Measurements from ENCODE around the gene KCNIP1.

The KCNIP1 gene

DNA sequence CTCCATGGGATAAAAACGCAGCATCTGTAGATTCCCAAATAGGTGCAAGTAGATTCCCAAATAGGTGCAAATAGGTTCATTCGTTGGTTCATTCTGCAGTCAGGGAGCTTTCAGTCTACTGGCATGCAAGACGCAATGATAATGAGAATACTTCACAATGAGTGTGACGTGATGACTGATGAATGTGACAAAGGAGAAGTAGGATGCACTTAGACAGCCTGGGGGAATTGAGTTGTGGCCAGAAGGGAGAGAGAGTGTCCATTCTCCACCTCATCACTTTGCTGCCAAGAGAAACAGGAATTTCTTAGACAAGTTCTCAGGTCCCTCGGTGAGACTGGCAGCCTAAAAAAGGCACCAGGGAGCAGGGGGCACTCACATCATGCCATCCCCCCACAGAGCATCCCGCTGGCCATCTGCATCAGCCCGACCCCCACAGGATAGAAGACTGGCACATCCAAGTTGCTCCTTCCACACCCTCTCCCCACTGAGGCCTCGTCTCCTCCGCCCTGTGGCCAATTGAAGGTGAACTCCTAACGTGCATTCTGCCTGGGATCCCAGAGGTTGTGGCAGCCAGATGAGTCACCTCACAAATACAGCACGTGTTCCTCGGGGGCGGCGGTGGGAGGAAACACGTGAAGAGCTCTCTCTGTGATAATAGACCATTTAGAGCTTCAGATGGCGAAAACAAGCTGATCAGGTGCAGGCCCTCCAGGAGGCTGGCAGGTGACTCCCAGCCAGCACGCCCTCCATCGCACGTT, 19.9 kb upstream of the KCNIP1 start:
- DNase-seq = no peak

DNA sequence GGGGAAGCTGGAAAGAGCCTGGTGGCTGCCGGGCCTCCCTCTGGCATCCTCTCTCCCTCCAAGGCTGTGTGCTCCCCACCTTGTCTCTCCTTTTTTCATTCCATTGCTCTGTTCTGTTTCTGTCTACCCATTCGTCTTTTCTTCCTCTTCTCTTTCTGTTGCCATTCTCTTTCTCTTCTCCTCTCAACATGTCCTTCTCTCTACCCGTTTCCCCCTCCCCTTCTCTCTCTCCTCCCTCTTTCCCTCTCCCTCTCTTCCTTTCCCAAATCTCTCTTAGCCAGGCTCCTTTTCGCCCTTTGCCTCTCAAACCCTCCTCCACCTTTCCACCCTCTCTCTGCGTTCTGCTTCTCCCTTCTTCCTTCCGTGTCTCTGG, 19.4 kb upstream of the KCNIP1 start:
- DNase-seq = no peak

DNA sequence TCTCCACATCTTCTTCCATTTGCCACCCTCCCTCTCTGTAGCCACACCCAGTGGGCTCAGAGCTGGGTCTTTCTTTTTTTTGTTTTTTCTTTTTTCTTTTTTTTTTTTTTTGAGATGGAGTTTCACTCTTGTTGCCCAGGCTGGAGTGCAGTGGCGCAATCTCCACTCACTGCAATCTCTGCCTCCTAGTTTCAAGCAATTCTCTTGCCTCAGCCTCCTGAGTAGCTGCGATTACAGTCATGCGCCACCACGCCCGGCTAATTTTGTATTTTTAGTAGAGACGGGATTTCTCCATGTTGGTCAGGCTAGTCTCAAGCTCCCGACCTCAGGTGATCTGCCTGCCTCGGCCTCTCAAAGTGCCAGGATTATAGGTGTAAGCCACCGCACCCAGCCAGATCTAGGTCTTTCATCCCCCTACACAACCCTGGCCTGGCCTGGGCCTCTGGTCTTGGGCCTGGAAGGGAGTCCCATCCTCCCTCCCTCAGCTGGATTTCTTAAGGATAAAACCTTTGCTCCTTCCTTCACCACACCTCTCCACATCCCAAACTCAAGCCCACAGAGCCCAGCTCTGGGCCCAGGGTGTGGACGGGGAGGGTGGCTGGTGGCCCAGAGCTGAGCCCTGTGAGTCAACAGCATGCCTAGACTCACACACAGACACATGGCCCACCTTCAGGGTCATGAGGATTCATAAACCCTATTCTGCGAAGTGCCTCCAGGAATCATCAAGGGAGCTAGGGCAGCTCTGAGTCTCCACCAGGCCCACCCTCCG, 18.8 kb upstream of the KCNIP1 start:
- DNase-seq = no peak

DNA sequence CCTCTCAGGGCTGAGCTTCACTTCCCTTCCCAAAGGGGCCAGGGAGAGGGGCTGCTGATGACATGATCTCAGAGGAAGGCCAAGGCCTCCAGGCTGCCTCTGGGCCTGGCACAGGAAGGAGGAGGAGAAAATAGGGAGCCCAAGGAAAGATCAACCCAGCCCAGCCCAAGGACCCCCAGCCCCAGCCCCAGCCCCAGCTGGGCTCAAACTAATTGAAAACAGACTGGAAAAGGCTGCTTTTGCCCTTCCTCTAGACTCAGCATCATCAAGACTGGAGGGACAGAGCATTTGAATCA, 18.3 kb upstream of the KCNIP1 start:
- DNase-seq = no peak

DNA sequence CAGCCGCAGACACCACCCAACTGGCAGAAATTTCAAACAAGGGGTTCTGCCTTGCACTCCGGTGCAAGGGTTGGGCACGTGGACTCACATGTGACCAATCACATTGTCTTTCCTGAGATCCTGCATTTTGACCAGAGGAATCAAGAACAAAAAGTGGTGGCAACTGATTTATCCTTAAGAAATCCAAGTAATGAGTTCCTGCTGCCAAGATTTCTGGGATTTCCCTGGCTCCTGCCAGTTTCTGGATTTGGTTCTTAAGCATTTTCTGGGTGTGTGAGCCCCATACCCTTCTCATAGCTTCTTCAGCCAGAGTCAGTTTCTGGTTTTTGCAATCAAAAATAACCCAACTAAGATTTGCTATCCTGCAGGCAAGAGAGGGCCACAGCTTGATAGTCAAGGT, 17.4 kb upstream of the KCNIP1 start:
- DNase-seq = no peak

DNA sequence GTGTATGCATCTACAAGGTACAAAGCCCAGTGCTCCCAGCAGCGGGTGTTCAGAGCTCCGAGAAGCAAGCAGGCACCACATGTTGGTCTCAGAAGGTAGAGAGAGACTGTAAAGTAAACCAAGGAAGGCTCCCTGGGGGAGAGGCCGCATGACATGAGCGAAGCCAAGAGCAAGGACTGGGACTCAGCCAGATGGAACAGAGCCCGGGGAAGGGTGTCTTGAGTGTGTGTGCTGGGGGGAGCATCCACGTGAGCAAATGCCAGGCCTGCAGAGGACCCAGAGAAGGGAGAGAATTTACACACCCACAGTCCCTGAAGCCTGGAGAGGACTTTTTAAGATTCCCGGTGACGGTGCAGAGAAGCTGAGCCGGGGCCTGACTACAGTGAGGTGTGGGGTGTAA, 15.2 kb upstream of the KCNIP1 start:
- no peak for DNase-seq

DNA sequence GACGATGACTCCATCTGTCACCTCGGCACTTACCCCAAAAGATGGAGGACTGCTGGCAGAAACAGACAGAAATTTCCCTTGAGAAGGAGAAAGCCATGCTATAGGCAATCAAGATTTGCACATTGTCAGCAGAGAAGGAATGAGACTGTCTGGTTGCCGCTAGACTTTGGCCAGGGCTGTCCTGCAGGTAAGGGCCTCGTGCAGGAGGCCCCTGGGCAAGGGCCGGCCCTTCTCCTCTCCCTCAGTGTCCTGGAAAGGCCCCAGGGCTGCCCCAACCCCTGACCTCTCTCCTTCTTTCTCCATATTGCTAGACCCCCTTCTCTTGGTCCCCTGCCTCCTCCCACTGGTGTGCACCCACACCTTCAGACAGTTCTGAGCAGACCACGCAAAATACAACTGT, 14.6 kb upstream of the KCNIP1 start:
- no peak for DNase-seq

DNA sequence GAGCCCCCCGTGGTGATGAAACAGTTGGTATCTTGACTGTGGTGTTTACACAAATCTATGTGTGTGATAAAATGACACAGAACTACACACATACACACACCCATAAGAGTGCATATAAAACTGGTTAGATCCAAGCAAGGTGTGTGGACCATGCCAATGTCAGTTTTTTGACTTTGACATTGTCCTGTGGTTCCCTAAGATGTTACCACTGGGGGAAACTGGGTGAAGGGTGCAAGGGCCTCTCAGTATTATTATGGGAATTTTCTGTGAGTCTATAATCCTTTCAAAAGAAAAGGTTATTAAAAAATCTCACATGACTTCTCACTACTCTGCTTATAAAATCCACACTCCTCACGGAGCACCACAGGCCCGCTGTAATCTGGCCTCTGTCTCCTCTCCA, 13.4 kb upstream of the KCNIP1 start:
- DNase-seq = no peak

DNA sequence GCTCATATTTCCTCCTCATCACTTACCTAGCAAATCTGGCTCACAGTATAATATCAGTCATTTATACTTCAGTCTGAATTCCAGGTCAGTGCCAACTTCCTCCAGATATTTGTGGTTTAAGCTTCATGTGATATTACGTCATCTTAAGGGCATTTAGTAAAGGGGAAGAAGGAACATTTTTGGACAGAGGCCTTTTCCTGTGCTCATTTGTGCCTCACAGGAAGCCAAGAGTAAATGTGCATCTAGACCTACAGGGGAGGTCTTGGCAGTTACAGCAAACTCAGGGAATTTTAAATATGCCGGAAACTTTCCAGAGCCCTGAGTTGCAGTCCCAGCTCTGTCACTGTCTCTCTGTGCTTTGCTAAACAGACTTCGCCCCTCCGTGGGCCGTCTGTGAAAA, 12.3 kb upstream of the KCNIP1 start:
- no peak for DNase-seq

DNA sequence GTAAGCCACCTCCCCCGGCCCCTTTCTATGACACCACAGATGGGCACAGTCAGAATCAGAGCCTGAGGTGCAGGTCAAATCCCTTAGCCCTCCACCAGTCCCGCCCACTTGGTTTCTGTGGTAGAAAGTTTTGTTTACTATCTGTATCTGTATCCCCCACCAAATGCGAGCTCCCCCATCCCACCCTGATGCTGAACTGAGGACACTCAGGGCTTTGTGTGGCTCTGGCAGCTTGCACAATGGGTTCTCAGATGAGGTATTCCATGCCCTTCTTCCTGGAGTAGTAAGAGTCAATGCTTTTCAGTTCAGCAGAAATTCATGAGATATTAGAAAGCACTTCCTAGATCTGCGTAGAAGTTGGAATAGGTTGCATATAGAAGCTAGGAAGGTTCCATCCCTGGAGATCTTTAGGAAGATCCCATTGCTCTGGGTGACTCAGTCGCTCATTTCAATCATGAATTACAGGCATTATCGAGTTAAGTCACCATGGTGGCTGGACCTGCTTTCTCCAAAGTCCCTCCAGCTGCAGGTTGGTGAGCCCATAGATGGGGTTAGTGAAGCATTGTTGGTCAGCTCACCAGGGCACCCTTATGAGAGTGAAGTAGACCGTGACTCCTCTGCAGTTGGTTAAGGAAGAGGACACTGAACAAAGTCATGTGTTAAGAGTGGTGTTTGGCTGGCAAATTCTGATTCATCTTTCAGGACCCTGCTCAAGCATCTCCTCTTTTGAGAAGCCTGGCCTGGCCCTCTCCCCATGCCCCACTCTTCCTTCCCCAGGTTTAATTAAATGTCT, 10.6 kb upstream of the KCNIP1 start:
- DNase-seq = no peak

DNA sequence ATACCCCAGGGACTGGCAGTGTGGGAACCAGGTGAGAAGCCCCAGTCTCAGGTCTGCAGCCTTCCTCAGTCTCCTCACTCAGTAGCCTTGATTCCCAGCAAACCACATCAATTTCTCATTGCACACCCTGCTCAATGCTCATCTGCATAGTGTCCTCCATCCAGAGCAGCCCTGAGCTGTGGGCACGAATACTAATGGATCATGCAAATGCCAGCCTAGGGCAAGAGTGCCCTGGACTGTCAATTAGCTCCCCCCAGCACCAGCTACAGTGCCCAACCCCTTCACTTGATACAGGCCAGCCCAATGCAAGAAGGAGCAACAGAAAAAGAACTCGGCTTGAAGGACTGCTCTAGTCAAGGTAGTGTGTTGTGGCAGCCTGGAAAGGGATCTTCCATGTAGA, 9.8 kb upstream of the KCNIP1 start:
- DNase-seq = no peak

DNA sequence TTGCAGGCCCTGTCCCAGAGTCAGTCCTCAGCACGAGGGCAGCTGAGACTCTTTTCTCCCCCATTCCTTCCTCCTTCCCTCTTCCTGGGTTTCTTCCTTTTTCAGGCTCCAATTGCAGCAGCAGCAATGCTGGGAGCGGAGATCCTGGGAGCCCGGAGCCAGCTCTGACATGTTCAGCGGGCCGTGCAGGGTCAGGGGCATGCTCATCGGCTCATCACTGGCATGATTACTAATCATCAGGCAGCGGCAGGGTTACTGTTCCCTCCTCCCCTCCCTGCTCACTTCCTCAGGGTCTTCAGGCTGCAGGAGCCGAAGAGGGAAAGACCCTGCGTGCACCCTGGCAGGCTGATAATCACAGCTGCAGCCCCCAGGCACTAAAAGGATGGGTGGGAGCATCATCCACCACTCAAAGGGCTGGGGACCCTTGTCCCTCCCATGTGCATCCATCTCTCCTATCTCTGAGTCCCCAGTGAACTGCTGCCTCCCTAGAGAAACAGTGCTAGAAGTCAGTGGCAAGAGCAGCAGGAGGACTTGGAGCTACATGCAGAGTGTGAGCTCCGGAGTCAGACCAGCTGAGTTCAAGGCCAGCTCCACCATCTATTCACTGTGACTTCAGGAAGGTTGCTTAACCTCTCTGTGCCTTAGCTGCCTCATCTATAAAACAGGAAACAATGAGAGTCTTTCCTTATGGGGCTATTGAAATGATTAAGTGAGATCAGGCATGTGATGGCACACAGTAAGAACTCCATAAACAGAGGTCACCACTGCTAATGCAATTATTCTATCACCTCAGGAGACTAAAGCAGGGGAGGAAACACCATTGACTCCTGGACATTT, 7.8 kb upstream of the KCNIP1 start:
- DNase-seq = no peak

DNA sequence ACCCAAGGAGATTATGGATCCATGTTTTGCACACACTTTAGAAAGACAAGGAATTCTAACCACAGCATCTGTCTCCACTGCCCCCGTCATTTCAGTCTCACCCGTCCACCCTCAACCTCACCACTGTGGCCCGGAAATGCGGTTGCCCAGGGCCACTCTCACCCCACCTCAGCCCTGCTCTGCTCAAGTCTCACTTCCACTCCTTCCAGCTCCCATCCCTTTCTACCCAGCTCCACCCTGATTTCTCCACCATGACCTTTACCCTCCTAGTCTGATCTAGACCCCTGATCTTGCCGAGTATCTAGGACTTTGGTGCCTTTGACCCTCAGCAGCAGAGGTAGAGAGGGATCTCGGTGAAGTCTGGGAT, 7.2 kb upstream of the KCNIP1 start:
- DNase-seq = no peak

DNA sequence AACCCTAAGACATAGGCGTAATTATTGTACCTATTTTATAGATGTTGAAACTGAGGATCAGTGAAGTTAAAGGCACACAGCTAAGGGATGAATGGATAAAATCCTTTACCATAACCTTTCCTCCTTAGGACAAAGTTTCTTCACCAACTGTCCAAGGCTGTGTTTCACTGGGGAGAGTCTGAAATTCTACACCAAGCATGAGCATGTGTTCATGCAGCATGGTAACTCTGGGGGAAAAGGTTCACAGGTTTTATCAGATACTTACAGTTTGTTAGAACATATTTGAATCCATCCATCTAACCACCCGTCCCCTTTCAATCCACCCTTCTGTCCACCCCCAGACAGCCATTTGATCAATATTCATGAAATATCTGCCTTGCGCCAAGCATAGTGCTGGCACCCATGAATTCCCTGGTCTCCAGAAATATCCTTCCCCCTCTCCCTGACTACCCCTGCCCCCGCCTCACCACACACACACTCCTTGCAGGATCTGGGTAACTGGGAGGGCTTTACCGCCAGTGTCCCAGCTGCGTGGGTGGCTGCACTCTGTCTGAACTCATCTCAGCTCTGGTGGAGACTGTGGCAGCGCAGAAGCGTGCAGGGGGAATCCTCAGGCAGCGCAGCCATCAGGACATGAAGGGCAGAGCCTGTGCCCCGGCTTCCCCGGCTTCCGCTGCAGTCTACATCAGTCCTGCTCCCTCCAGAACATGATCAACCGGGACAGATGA, 6.3 kb upstream of the KCNIP1 start:
- DNase-seq = no peak

DNA sequence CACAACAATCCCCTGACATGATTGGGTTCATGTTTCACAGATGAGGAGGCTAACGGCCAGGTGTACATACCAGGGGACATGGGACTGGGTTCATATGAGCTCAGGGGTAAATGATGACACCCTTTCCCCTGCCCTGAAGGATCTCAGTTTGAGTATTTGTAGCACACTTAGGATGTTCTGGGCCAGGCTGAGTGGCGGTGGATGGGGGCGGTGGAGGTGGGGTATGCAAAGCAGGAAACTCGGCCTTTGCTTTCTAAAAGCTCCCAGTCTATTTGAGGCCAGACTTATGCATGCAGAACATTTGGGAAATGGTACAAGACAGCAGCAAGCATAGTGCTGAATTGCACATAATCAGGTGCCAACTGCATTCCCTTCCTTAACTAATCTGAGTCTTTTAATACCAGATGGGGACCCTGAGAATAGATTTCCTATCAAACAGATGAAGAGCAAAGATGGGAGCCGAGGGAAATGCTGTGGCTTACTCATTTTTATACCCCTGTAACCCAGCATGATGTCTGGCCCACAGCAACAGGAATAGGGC, 4.9 kb upstream of the KCNIP1 start:
- no peak for DNase-seq

DNA sequence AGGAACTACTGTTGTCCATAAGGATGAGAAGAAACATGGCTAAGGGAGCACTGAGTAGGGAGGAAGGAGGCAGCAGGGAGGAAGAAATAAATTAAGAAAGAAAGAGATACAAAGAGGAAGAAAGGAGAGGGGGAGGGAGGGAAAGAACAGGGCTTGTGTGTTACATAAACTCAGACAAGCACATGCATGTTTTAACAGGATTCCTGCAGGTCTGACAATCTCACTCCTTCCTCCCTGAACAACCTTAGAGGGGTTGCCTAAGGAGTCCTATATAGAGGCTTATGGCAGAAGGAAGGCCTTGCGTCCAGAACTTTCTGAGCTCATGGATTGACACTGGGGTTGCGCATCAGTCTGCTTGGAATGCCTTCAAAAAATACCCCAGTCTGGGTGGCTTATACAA, 4.2 kb upstream of the KCNIP1 start:
- no peak for DNase-seq

DNA sequence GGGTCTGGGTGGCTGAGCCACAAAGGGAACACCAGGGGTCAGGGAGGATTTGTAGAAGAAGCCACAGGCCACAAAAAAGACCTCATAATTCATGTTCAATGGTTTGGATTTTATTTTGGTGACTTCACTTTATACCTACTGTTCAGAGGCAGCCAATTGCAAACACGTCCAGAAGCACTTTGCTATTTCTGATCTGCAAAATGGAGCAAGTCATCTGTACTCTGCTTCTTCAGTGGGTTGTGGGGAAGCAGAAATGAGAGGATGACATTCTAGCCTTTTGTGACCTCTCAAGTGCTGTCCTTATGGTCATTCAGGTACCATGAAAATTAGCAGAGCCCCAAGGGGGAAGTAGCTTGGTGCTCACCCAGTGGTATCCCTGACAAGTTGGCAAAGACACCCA, 2.5 kb upstream of the KCNIP1 start:
- no peak for DNase-seq

DNA sequence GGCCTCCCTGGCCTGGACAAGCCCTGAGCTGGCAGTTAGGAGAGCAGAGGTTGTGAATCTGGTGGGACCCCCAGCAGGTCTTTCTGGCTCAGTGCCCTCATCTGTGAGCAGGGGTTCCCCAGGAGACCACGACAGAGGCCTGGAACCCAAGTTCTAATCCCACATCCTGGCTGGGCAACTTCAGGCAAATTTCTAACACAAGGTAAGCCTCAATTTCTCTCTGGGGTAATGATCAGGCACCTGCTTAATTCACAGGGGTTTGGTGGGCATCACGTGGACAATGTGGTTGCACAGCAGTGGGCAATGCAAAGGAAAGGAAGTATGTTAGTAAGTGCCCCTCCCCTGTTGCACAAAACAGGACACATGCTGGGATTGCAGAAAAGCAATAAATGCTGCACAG, 1.9 kb upstream of the KCNIP1 start:
- DNase-seq = no peak

DNA sequence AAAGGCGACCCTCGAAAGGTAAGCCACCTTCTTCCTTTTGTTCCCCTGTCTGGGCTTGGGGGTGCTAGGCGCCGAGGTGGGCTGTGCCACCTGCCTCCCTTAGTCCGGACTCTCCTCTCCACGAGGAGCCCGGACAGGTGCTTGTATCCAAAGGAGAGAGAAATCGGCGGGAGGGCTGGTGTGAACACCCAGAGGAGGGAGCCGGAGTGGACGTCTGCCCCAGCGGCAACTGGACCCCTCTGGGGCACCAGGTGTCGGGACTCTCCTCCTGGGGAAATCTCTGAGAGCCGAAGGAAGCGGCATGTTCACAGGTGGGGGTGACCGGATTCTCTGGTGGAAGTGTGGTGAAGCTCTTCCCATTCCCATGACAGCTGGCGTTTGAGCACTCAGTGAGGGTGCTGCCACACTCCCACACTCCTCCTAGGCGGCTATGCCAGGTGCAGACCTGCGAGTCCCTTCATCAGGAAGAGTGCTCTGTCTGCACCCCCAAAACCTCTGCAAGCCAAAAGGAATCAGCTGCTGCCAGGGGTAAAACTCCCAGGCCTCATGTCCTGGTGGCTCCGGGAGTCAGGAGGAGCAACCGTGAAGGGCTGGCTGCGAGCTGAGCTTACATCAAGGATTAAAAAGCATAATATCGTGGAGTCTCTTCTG, 921 bp downstream of the KCNIP1 start:
- DNase-seq = no peak

DNA sequence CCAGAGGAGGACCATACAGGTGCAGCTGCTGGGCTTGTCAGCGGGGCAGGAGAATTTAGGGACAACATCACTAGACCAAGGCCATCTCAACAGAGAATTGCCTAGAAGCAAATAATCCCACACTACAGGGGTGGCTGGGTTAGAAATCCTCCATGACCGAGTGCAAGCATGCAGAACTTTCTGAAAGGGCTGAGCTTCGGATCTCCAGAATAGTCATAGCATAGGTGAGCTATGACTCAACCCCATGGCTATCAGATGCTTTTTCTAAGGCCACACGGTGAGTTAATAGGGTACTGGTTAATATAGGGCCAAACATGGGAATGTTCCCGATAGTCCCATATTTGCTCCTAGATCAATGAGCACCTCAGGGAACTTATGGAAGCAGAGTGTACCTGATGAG, 4.2 kb downstream of the KCNIP1 start:
- DNase-seq = no peak

DNA sequence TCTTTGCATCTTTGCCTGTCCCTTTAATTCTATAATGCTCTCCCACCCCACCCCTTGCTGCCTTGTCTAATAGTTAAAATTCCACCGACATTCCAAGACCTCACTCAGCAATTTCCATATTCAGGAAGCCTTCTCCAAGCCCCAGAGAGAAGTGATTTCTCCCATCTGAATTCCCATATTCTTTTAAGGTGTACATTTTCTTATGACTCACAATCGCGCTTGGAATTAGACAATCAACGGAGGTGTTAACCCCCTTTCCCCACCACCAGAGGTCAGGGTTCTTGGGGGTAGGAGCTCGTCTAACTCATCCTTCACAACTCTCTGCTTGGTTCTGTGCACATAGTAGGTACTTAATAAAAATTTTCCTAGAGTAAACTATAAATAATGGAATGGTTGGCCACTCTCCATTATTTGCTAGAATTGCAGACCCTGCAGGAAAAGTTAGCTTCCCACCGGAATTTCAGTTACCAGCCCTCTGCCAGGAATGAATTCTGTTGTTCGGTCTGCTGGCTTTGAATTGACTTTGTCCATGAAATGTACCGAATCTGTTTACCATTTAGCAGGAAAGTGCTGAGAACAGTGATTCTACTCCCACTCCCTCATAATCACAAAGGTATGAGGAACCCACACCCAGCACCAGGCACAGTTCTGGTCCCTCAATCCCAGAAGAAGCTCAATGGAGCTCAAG, 5.0 kb downstream of the KCNIP1 start:
- DNase-seq = no peak
